ENCODE data around the gene MTSS2. TPM values are rescaled to one million over a fixed set of nuclear protein-coding genes. Genes with fewer than 3 reads are reported as not detected.

MTSS2 gene
- total and polyA plus RNA-seq, 2 of the 8 experiments (the other 6 are each of a cell fraction or from before 2014, with no cell fraction given): 23.3 to 36.7 TPM

- H3K9ac ChIP-seq (replicated peaks in 1 of 4; ENCODE audit: extremely low read depth in 1 of 4, low read depth in 3 of 4, low read length in 3 of 4): no peak overlapping the region
- FAIRE-seq (no peak), DNase-seq (ENCODE audit: low read depth in 1 of 2, low spot score in 2 of 2) (no peak)
- H3K14ac ChIP-seq (ENCODE audit: insufficient read length): no peak overlapping the region
- H4K91ac ChIP-seq (replicated peaks; ENCODE audit: insufficient read length, low read length): no peak overlapping the region
- H4K20me1 ChIP-seq (replicated peaks in 1 of 2; ENCODE audit: control insufficient read depth in 1 of 2, insufficient read depth in 2 of 2, low read length in 2 of 2): peaks cover 0 to 2% of the 10 kb centered on the region in 2 experiments
- no peaks in the 10 kb centered on the region for H3K79me2 ChIP-seq (ENCODE audit: control insufficient read depth in 1 of 2, insufficient read depth in 2 of 2, low read length in 2 of 2)
- H3K36me3 ChIP-seq (ENCODE audit: control insufficient read depth in 2 of 4, insufficient read depth in 4 of 4, low read length in 3 of 4): no peaks in the 10 kb centered on the region
- no peak overlapping the region for H2BK120ac ChIP-seq (replicated peaks; ENCODE audit: low read depth, low read length)
- H3K23me2 ChIP-seq (ENCODE audit: low read depth, low read length): no peaks in the 10 kb centered on the region
- WGBS, 2 experiments (ENCODE audit: extremely low coverage in 1 of 2, insufficient coverage in 1 of 2, insufficient read length in 1 of 2, insufficient replicate concordance in 2 of 2, low coverage in 1 of 2, low lambda C conversion rate in 2 of 2, missing lambda C conversion rate in 1 of 2): 96% methylated on average over 3 of the region's 3 CpGs; no CpG with 5 or more reads in 1 of the 2 experiments
- H3K18ac ChIP-seq (ENCODE audit: extremely low read depth, low read length): no peak overlapping the region
- no peak overlapping the region for H2BK12ac ChIP-seq (ENCODE audit: low read depth, low read length)
- no peak overlapping the region for H3K27ac ChIP-seq (ENCODE audit: low read depth, low read length)
- no peak overlapping the region for H3K56ac ChIP-seq (replicated peaks; ENCODE audit: insufficient read length, low read depth, low read length)
- H4K8ac ChIP-seq (ENCODE audit: extremely low read depth, insufficient read depth, low read length): no peak overlapping the region
- POLR2A ChIA-PET (ENCODE audit: partially characterized antibody): interaction anchor here (0.6 to 6.6 kb wide), 5 partner anchors 11 to 75 kb away, joined by 3 to 59 read pairs (median 4); no protein-coding TSS in a partner anchor
- H3K4me2 ChIP-seq (ENCODE audit: insufficient read depth in 1 of 2, low read depth in 2 of 2, low read length in 2 of 2): no peak overlapping the region
- H3K4ac ChIP-seq (replicated peaks; ENCODE audit: insufficient read length, low read depth, low read length): no peak overlapping the region
- H4K5ac ChIP-seq (ENCODE audit: insufficient read length, low read depth, low read length): no peak overlapping the region
- no peaks in the 10 kb centered on the region; a peak in 2 of 7 replicates for H3K27me3 ChIP-seq (replicated peaks in 1 of 4; ENCODE audit: control insufficient read depth in 3 of 4, extremely low read depth in 1 of 4, insufficient read depth in 3 of 4, low read length in 3 of 4)
- H3K9me3 ChIP-seq (ENCODE audit: insufficient read depth in 2 of 2, low read depth in 1 of 2, low read length in 1 of 2): no peaks in the 10 kb centered on the region; a peak in 1 of 4 replicates
- CTCF ChIA-PET (ENCODE audit: partially characterized antibody): interaction anchor here (0.6 to 6.1 kb wide), 15 partner anchors 10 to 282 kb away, joined by 3 to 65 read pairs (median 8); no protein-coding TSS in a partner anchor
- H3K23ac ChIP-seq (ENCODE audit: insufficient read length): no peak overlapping the region
- H2AK5ac ChIP-seq (ENCODE audit: low read depth, low read length): no peak overlapping the region
- no peak overlapping the region for H2AFZ ChIP-seq (ENCODE audit: low read length)
- 0 out of 2 replicates have a peak overlapping the region, but pooled peaks have one; percentile 81 for H2BK15ac ChIP-seq (ENCODE audit: low read length)
- no peak overlapping the region for H2BK20ac ChIP-seq (ENCODE audit: low read length)
- H3K4me1 ChIP-seq (replicated peaks in 1 of 4; ENCODE audit: control insufficient read depth in 3 of 4, insufficient read depth in 4 of 4, low read length in 3 of 4): peaks cover 0 to 3% (median 0%) of the 10 kb centered on the region in 4 experiments; a peak in 2 of 7 replicates
- no peak overlapping the region for H3K4me3 ChIP-seq (ENCODE audit: extremely low read depth in 1 of 4, insufficient read depth in 2 of 4, low read depth in 3 of 4, low read length in 4 of 4)
- 0 out of 2 replicates have a peak overlapping the region, but pooled peaks have one; percentile 10 for H2BK5ac ChIP-seq (ENCODE audit: low read depth, low read length)
- no peaks in the 10 kb centered on the region for H3K79me1 ChIP-seq (ENCODE audit: low read depth, low read length)
- TF ChIP-seq SAP30 (IDR thresholded peaks at IDR 0.05; ENCODE audit: insufficient read depth, insufficient replicate concordance, low read length) (no peak), POU5F1 (IDR thresholded peaks at IDR 0.05; ENCODE audit: low read depth, low read length) (no peak)
Observed at GRCh38 chr16:70651524-70651923, 34.3 kb downstream of the MTSS2 start.

Measured in H1 (cell line).